Measurements from ENCODE around the gene WWOX.

The WWOX gene

DNA sequence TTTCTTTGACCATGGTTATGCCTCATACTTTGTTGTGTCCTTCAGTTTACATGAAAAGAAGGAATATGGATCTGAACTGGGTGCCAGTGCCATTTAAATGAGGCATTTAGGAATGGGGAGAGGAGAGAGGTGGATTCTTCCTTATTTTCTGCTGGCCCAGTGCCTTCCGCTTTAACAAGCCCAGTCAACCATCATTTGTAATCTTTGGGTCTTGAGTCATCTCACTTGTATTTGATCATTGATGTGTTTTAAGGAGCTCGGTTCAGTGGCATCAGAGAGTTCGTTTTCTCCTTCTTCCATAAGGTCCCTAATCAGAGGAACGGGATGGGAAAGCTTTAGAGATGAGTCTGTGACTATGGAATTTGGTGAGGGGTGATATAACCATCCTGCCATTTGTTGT, 334.9 kb downstream of the WWOX start:
- H3K27me3 ChIP-seq, result no peaks in the 10 kb centered on the region
- H3K4me1 ChIP-seq, result peaks cover 0 to 13% (median 0%) of the 10 kb centered on the region in 4 donors
- H3K4me3 ChIP-seq, result no peak overlapping the region
- no peaks in the 10 kb centered on the region for H3K9me3 ChIP-seq
- TF ChIP-seq CTCF (IDR thresholded peaks at IDR 0.05), result no peak
- no peak overlapping the region for H3K27ac ChIP-seq
- intact Hi-C loops (cut with DNase I; ENCODE audit: low total_unique reads), result no loop called here
- DNase-seq, result no peak
- peaks cover 0 to 17% (median 12%) of the 10 kb centered on the region in 3 donors for H3K36me3 ChIP-seq

DNA sequence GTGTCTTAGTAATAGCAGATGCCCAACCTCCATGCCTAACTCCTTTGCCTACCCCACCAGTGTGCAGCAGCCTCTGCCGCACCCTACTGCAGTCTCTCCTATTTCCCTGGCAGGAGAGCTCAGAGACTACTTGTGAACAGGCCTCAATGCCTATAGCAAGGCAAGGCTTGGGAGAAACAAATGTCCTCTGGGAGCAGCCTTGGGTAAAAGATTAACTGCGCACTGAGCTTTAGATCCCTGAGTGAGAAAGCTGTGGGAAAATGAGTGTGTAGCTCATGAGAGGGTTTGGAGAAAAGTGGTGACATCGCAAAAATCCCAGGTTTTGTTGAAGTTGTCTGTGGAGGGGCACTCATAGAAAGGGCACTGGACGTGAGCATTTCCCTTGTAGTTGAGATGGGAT, 335.8 kb downstream of the WWOX start:
- H3K27ac ChIP-seq, result no peak overlapping the region
- intact Hi-C loops (cut with DNase I; ENCODE audit: low total_unique reads), result no loop called here

DNA sequence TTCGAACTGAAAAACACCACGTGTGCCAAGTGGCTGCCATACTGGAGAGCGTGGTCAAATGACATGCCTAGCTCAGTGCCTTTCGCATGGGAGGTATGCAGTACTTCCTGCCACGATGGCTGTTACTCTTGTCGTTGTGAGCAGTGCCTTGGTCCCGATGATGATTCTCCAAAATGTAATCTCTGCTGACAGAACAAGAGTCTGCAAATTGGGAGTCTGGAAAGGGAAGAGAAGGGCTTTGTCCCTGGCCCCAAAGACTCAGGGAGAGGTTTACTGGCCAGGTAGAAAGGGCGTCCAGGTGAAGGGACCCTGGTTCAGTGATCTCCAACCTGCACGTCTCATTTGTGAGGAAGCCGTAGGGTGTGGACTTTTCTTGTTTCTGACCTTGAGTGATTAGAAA, 336.6 kb downstream of the WWOX start:
- Histone ChIP-seq H3K4me1 (peaks cover 0 to 13% (median 0%) of the 10 kb centered on the region in 4 donors), H3K4me3 (no peak overlapping the region), H3K27me3 (no peaks in the 10 kb centered on the region), H3K9me3 (no peaks in the 10 kb centered on the region), H3K36me3 (peaks cover 0 to 12% (median 10%) of the 10 kb centered on the region in 3 donors), H3K27ac (no peak overlapping the region)
- intact Hi-C loops (cut with DNase I; ENCODE audit: low total_unique reads), result no loop called here
- TF ChIP-seq CTCF (IDR thresholded peaks at IDR 0.05), result no peak
- DNase-seq, result no peak

More for the DNA sequence above, 335.8 kb downstream of the WWOX start:
- H3K4me3 ChIP-seq, result no peak overlapping the region
- no peaks in the 10 kb centered on the region for H3K9me3 ChIP-seq
- peaks cover 0 to 14% (median 12%) of the 10 kb centered on the region in 3 donors for H3K36me3 ChIP-seq
- no peaks in the 10 kb centered on the region for H3K27me3 ChIP-seq
- no peak for DNase-seq
- peaks cover 0 to 13% (median 0%) of the 10 kb centered on the region in 4 donors for H3K4me1 ChIP-seq
- no peak for TF ChIP-seq CTCF (IDR thresholded peaks at IDR 0.05)

DNA sequence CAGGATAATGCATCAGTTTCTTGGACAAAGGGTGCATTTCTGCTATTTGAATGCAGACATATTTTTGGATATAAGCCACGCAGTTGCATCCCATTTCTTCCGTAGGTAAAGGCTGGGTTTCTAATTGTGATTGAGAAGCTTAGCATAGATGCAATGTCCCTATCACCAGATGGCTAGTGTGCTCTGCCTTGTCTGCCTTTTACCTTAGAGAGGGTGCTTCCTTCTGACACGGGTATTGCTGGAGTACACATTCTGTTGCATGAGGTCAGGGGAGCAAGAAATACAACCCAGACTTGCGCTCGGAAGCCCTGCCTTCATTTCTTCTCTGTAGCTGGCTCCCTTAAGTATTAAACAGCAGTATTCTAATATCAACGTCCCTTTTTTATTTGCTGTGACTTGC, 337.4 kb downstream of the WWOX start:
- DNase-seq, result no peak
- intact Hi-C loops (cut with DNase I; ENCODE audit: low total_unique reads), result no loop called here
- peaks cover 0 to 13% (median 0%) of the 10 kb centered on the region in 4 donors for H3K4me1 ChIP-seq
- no peaks in the 10 kb centered on the region for H3K9me3 ChIP-seq
- H3K27me3 ChIP-seq, result no peaks in the 10 kb centered on the region
- no peak overlapping the region for H3K27ac ChIP-seq
- H3K36me3 ChIP-seq, result peaks cover 0 to 12% (median 10%) of the 10 kb centered on the region in 3 donors
- no peak for TF ChIP-seq CTCF (IDR thresholded peaks at IDR 0.05)
- no peak overlapping the region for H3K4me3 ChIP-seq

DNA sequence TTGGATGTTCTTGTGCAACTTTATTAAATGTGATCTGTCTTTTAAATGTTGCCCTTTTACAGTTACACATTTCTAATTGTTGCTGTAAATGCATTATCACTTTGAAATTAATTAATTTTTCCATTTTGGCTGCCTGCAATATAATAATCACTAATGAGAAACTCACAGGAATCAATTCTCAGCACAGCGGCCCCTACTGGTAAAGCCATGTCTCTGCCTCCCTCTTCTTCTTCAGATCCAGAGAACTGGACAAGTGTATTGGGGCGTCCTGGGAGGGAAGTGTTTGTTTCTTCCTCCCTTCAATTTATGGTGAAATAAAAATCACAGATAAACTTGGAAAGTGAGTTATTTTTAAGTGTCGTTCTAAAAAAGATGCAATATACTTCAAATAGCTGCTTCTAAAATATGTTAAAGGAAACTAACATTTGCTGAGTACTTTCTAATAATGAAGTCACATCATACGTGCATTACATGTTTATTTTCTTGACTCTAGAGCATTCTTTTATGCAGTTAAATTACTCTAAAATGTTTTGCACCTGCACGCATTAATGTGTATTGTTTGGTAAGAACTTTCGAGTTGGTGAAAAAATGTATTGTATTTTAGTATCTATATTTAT, 338.0 kb downstream of the WWOX start:
- H3K4me1 ChIP-seq, result peaks cover 0 to 13% (median 0%) of the 10 kb centered on the region in 4 donors
- no peak overlapping the region for H3K4me3 ChIP-seq
- H3K36me3 ChIP-seq, result peaks cover 0 to 9% (median 9%) of the 10 kb centered on the region in 3 donors
- TF ChIP-seq CTCF (IDR thresholded peaks at IDR 0.05), result peak; percentile 59 to 83
- H3K9me3 ChIP-seq, result no peaks in the 10 kb centered on the region
- DNase-seq, result no peak
- no peaks in the 10 kb centered on the region for H3K27me3 ChIP-seq
- intact Hi-C loops (cut with DNase I; ENCODE audit: low total_unique reads), result no loop called here
- no peak overlapping the region for H3K27ac ChIP-seq

All from tibial artery (tissue), 4 donors.